K562 (cell line): ENCODE measurements around the gene ALG9. TPM values are rescaled to one million over a fixed set of nuclear protein-coding genes. Genes with fewer than 3 reads are reported as not detected.

ENCODE experiments used
- MAZ ChIP-seq, 2 experiments: fragments of 450-650 bp in 1 of 2; sonication (generic) in 1 of 2; formaldehyde crosslinking; IDR thresholded peaks in 1 of 2; conservative IDR thresholded peaks in 1 of 2; 2 replicates each; pipeline versions ENCODE4 v1.4.0 to v1.5.0; 2020; ENCODE audit warnings: mild to moderate bottlenecking in 1 of 2, missing genetic modification reagents in 1 of 2
- NCOA1 ChIP-seq: fragments of 450-650 bp; IDR thresholded peaks from 2 replicates; pipeline ENCODE4 v1.6.1; 2016; ENCODE audit warnings: low read depth
- NFIC ChIP-seq: fragments of 450-650 bp; IDR thresholded peaks from 2 replicates; pipeline ENCODE4 v1.6.1; 2017; ENCODE audit warnings: mild to moderate bottlenecking, inconsistent platforms
- NR2F6 ChIP-seq: fragments of 450-650 bp; formaldehyde crosslinking; IDR thresholded peaks from 2 replicates; pipeline ENCODE4 v1.4.0; 2020; ENCODE audit warnings: mild to moderate bottlenecking
- RHOXF2B ChIP-seq: fragments of 250-450 bp; sonication (Bioruptor Pico); conservative IDR thresholded peaks from 2 replicates; pipeline ENCODE4 v1.5.1; 2021
- SAP30 ChIP-seq: fragments of 200-600 bp; sonication (generic); IDR thresholded peaks from 2 replicates; pipeline ENCODE4 v1.6.1; 2012; ENCODE audit warnings: borderline replicate concordance, low read depth, mild to moderate bottlenecking, moderate library complexity, low read length, control low read depth, inconsistent platforms; ENCODE audit not compliant: insufficient read depth, poor library complexity, severe bottlenecking
- SRSF9 ChIP-seq: fragments of 200-400 bp; formaldehyde crosslinking; IDR thresholded peaks from 2 replicates; pipeline ENCODE4 v1.6.1; 2017; ENCODE audit warnings: low read depth, low read length, borderline replicate concordance
- TAF1 ChIP-seq: IDR thresholded peaks from 2 replicates; pipeline ENCODE4 v1.6.1; 2011; ENCODE audit warnings: mild to moderate bottlenecking, low read length, moderate library complexity; ENCODE audit not compliant: insufficient read depth, control insufficient read depth, severe bottlenecking; ENCODE audit errors: extremely low read depth
- TAF9B ChIP-seq: fragments of 450-650 bp; IDR thresholded peaks from 2 replicates; pipeline ENCODE4 v1.6.1; 2018; ENCODE audit warnings: mild to moderate bottlenecking; ENCODE audit not compliant: partially characterized antibody
- YY1 ChIP-seq, 3 experiments: IDR thresholded peaks; 2 replicates each; pipeline ENCODE4 v1.6.1; 2011; ENCODE audit warnings: low read length in 2 of 3, mild to moderate bottlenecking in 2 of 3, moderate library complexity in 2 of 3, borderline replicate concordance in 1 of 3, control low read depth in 1 of 3, low read depth in 1 of 3; ENCODE audit not compliant: insufficient read depth in 3 of 3, insufficient replicate concordance in 2 of 3, control insufficient read depth in 1 of 3, insufficient read length in 1 of 3; ENCODE audit errors: extremely low read depth in 1 of 3
- ZNF224 ChIP-seq: sonication (generic); formaldehyde crosslinking; IDR thresholded peaks from 2 replicates; pipeline ENCODE4 v1.8.0; 2022; ENCODE audit warnings: mild to moderate bottlenecking, missing genetic modification reagents
- ZNF561 ChIP-seq: fragments of 450-650 bp; formaldehyde crosslinking; conservative IDR thresholded peaks from 2 replicates; pipeline ENCODE4 v1.4.0; 2020; ENCODE audit warnings: mild to moderate bottlenecking, moderate library complexity
- polyA plus RNA-seq, 8 experiments: library from polyadenylated mRNA; depleted of rRNA in 4 of 8; stranded (reverse) in 5 of 8; unstranded in 3 of 8; fragments of >200 nt; fragmentation: Nextera tagmentation in 2 of 8; fragmentation: Illumina TruSeq in 1 of 8; extraction: Ambion mirVana in 2 of 8; extraction: Trizol in 1 of 8; gene quantifications; 2 replicates each; pipeline versions ENCODE4 v1.2.1 to v1.2.3, GENCODE V29; 2011 to 2014; ENCODE audit warnings: inconsistent platforms in 1 of 8, missing spikeins in 1 of 8
- total RNA-seq, 7 experiments: library from RNA; depleted of rRNA in 6 of 7; stranded (reverse); fragments of >200 nt in 6 of 7; fragmentation: Illumina TruSeq in 2 of 7; extraction: Trizol in 2 of 7; gene quantifications; 2 replicates each; pipeline versions ENCODE4 v1.2.1 to v1.2.3, GENCODE V29; 2011 to 2021; ENCODE audit warnings: low replicate concordance in 1 of 7
- TF ChIP-seq, protein P1 (sequence below): sonication (generic); formaldehyde crosslinking; IDR thresholded peaks from 2 replicates; pipeline ENCODE4 v1.4.0; 2020; ENCODE audit warnings: mild to moderate bottlenecking, missing genetic modification reagents
- TF ChIP-seq, protein P2 (sequence below), 3 experiments: fragments of 200-800 bp in 1 of 3; sonication (Bioruptor generic) in 1 of 3; sonication (generic) in 1 of 3; formaldehyde crosslinking in 1 of 3; IDR thresholded peaks; 2 replicates each; pipeline versions ENCODE4 v1.6.1 to v1.8.0; 2016 to 2022; ENCODE audit warnings: mild to moderate bottlenecking in 2 of 3, missing compliant biosample characterization in 2 of 3, missing genetic modification characterization in 2 of 3, missing genetic modification reagents in 1 of 3
- TF ChIP-seq, protein P3 (sequence below): sonication (generic); formaldehyde crosslinking; IDR thresholded peaks from 2 replicates; pipeline ENCODE4 v1.8.1; 2023; ENCODE audit warnings: mild to moderate bottlenecking, missing genetic modification reagents

ALG9 gene
- total and polyA plus RNA-seq, 9 of the 15 experiments (the other 6 are each of a cell fraction or from before 2014, with no cell fraction given) = 11.5 to 40.5 (median 24.9) TPM

DNA sequence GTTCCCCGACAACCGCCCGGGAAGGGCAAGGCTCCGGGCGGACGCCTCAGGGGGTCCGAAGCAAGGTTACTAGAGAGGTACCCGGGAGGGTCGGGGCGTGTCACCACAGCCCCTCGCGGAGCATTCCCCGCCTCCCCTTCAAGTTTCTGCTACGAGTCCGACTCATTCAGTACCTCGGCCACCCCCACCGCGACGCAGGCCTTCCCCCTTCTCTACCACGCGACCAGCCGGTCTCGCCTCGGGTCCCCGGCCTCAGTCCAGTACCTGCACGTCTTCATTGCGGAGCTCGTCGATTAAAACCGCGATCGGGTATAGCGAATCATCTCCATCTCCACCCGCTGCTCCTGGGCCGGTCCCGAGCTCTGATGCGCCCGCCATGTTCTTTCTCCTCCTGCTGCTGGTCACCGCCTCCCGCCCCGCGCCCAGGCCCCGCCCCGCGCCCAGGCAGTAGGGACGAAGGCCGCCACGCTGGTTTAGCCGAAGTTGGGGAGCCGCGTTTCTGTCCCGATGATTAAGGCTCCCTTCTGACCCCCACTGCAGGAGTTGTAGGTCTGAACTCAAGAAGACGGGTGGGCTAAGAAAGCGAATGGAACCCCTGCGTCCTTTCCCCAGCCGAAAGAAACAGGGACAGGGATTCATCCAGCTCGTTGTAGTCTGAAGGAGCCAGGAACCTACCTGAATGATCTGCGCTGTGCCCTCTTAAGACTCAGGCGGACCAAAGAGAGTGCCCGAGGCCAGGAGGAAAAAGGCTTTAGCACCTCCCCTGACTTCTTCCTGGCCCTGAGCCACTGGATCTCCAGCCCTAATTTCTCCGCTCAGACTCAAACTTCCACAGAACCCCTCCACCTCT is 105.2 kb downstream of the ALG9 start, which contains the start of gene PPP2R1B (continued):
- TF ChIP-seq, protein P1, sequence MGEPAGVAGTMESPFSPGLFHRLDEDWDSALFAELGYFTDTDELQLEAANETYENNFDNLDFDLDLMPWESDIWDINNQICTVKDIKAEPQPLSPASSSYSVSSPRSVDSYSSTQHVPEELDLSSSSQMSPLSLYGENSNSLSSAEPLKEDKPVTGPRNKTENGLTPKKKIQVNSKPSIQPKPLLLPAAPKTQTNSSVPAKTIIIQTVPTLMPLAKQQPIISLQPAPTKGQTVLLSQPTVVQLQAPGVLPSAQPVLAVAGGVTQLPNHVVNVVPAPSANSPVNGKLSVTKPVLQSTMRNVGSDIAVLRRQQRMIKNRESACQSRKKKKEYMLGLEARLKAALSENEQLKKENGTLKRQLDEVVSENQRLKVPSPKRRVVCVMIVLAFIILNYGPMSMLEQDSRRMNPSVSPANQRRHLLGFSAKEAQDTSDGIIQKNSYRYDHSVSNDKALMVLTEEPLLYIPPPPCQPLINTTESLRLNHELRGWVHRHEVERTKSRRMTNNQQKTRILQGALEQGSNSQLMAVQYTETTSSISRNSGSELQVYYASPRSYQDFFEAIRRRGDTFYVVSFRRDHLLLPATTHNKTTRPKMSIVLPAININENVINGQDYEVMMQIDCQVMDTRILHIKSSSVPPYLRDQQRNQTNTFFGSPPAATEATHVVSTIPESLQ (CRISPR knock-in tag) = peak; percentile 23; the same call in 1 of the 2 replicates
- TF ChIP-seq NR2F6 (no peak), SRSF9 (no peak), NFIC (peak; percentile 52), TAF1 (peak; percentile 82), ZNF224 (CRISPR knock-in tag) (no peak), TAF9B (peak; percentile 84), MAZ (CRISPR knock-in tag; conservative IDR thresholded peaks at IDR 0.05 in 1 of 2, IDR thresholded peaks at IDR 0.05 in 1 of 2) (peak; percentile 19 to 37; a peak in 2 of 4 replicates), RHOXF2B (CRISPR knock-in tag) (no peak), SAP30 (peak; percentile 48), NCOA1 (0 out of 2 replicates have a peak, but pooled peaks have one; percentile 46), ZNF561 (CRISPR knock-in tag) (no peak), YY1 (IDR thresholded peaks at IDR 0.05; ENCODE audit: borderline replicate concordance in 1 of 3, control insufficient read depth in 1 of 3, extremely low read depth in 1 of 3, insufficient read depth in 3 of 3, insufficient read length in 1 of 3, insufficient replicate concordance in 2 of 3, low read depth in 1 of 3, low read length in 2 of 3) (peak; percentile 53 to 92 (median 86))
- TF ChIP-seq, protein P2, sequence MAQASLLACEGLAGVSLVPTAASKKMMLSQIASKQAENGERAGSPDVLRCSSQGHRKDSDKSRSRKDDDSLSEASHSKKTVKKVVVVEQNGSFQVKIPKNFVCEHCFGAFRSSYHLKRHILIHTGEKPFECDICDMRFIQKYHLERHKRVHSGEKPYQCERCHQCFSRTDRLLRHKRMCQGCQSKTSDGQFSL (CRISPR knock-in tag; IDR thresholded peaks at IDR 0.05) = peak; percentile 80
- TF ChIP-seq, protein P2 (tag; IDR thresholded peaks at IDR 0.05) = 0 out of 4 replicates have a peak, but pooled peaks of 1 of the 2 experiments have one; percentile 50
- TF ChIP-seq, protein P3, sequence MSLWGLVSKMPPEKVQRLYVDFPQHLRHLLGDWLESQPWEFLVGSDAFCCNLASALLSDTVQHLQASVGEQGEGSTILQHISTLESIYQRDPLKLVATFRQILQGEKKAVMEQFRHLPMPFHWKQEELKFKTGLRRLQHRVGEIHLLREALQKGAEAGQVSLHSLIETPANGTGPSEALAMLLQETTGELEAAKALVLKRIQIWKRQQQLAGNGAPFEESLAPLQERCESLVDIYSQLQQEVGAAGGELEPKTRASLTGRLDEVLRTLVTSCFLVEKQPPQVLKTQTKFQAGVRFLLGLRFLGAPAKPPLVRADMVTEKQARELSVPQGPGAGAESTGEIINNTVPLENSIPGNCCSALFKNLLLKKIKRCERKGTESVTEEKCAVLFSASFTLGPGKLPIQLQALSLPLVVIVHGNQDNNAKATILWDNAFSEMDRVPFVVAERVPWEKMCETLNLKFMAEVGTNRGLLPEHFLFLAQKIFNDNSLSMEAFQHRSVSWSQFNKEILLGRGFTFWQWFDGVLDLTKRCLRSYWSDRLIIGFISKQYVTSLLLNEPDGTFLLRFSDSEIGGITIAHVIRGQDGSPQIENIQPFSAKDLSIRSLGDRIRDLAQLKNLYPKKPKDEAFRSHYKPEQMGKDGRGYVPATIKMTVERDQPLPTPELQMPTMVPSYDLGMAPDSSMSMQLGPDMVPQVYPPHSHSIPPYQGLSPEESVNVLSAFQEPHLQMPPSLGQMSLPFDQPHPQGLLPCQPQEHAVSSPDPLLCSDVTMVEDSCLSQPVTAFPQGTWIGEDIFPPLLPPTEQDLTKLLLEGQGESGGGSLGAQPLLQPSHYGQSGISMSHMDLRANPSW (CRISPR knock-in tag) = no peak
